Small intestine (tissue), 7 donors: ENCODE data around the gene CLUH. TPM values are rescaled to one million over a fixed set of nuclear protein-coding genes. Genes with fewer than 3 reads are reported as not detected.

Experiments
- DNase-seq, 2 donors: peaks; one replicate each; pipeline versions ENCODE4 v3.0.0 to v3.0.0-alpha.2; 2013
- FAIRE-seq: peaks from 2 replicates; lab custom pipeline; 2012; peaks lifted over from hg19 to GRCh38; lab: Jason Lieb, UNC
- H3K27ac ChIP-seq, 3 donors: one replicate each; pipeline ENCODE4 v1.5.1; 2013; ENCODE audit warnings: low read length in 2 of 3, mild to moderate bottlenecking in 2 of 3, control low read depth in 1 of 3, inconsistent platforms in 1 of 3, low read depth in 1 of 3, moderate library complexity in 1 of 3
- H3K27me3 ChIP-seq, 3 donors: one replicate each; pipeline ENCODE4 v1.6.1; 2013; ENCODE audit warnings: low read length in 3 of 3, inconsistent platforms in 1 of 3; ENCODE audit not compliant: control insufficient read depth in 3 of 3, insufficient read depth in 3 of 3
- H3K36me3 ChIP-seq, 3 donors: one replicate each; pipeline ENCODE4 v1.6.1; 2013; ENCODE audit warnings: low read length in 3 of 3, inconsistent platforms in 1 of 3, low read depth in 1 of 3, mild to moderate bottlenecking in 1 of 3, moderate library complexity in 1 of 3; ENCODE audit not compliant: control insufficient read depth in 3 of 3, insufficient read depth in 2 of 3
- H3K4me1 ChIP-seq, 3 donors: one replicate each; pipeline ENCODE4 v1.6.1; 2013; ENCODE audit warnings: low read length in 2 of 3, inconsistent platforms in 1 of 3, low read depth in 1 of 3, mild to moderate bottlenecking in 1 of 3, moderate library complexity in 1 of 3; ENCODE audit not compliant: control insufficient read depth in 3 of 3, insufficient read depth in 2 of 3
- H3K4me3 ChIP-seq, 3 donors: one replicate each; pipeline ENCODE4 v1.5.1; 2013; ENCODE audit warnings: low read length in 3 of 3, control low read depth in 1 of 3, inconsistent platforms in 1 of 3, low read depth in 1 of 3, mild to moderate bottlenecking in 1 of 3, moderate library complexity in 1 of 3
- H3K9me3 ChIP-seq, 2 donors: one replicate each; pipeline ENCODE4 v1.6.1; 2013; ENCODE audit warnings: low read depth in 1 of 2, low read length in 1 of 2; ENCODE audit not compliant: control insufficient read depth in 2 of 2, insufficient read depth in 1 of 2
- WGBS, 3 donors: extraction: QIAGEN DNeasy Blood & Tissue Kit; methylation state at CpG; one replicate each; pipeline ENCODE4 v1.1.7; 2013; 5-methylcytosine and 5-hydroxymethylcytosine counted together
- polyA plus RNA-seq, 4 donors: library from polyadenylated mRNA; stranded (reverse) in 3 of 4; unstranded in 1 of 4; fragments of 200-250 nt in 3 of 4; fragments of 120-200 nt in 1 of 4; gene quantifications; one replicate each; pipeline versions ENCODE4 v1.2.1 to v1.2.3, GENCODE V29; 2013
- donor health status: healthy with polysubstance abuse.
- donor health status: control.
- donor health status: control.
- donor health status: Bipolar disorder and iron deficiency.
- donor health status: healthy.

CLUH gene
- polyA plus RNA-seq, 4 donors = 46.3 to 93.9 (median 72.9) TPM

GRCh38 chr17:2705888-2706795 is 5.4 kb downstream of the CLUH start:
- Histone ChIP-seq H3K36me3 (peaks cover 3 to 84% (median 12%) of the 10 kb centered on the region in 3 donors), H3K27me3 (no peaks in the 10 kb centered on the region), H3K4me3 (no peak overlapping the region), H3K9me3 (no peaks in the 10 kb centered on the region), H3K27ac (no peak overlapping the region), H3K4me1 (peaks cover 0 to 35% (median 15%) of the 10 kb centered on the region in 3 donors)
- FAIRE-seq (no peak), DNase-seq (no peak)
- WGBS, 3 donors = 71 to 84% (median 73%) methylated on average over 25 of the region's 25 CpGs

DNA sequence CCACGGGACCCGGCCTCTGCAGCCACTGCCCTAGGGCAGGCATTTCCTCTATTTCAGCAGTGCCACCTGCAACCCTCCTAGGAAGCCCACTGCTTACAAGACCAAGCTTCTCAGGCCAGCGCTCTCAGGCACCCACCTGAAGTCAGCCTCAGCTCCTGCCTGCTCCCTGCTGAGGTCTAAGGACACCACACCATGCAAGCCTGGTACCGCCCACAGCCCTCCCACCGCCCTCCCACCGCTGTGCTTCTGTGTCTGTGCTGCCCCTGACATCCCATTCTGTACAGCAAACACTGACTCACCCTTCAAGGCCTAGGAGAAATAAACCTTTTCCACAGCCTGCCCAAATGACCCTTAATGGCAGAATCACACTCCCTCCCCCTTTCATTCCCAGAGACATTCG is 6.3 kb downstream of the CLUH start:
- H3K36me3 ChIP-seq = peaks cover 8 to 93% (median 15%) of the 10 kb centered on the region in 3 donors
- H3K4me3 ChIP-seq = no peak overlapping the region
- no peak for DNase-seq
- WGBS, 3 donors = 81 to 84% (median 81%) methylated on average over 7 of the region's 7 CpGs
- H3K27me3 ChIP-seq = no peaks in the 10 kb centered on the region
- H3K4me1 ChIP-seq = peaks cover 0 to 33% (median 15%) of the 10 kb centered on the region in 3 donors
- H3K9me3 ChIP-seq = no peaks in the 10 kb centered on the region
- no peak overlapping the region for H3K27ac ChIP-seq
- FAIRE-seq = no peak

DNA sequence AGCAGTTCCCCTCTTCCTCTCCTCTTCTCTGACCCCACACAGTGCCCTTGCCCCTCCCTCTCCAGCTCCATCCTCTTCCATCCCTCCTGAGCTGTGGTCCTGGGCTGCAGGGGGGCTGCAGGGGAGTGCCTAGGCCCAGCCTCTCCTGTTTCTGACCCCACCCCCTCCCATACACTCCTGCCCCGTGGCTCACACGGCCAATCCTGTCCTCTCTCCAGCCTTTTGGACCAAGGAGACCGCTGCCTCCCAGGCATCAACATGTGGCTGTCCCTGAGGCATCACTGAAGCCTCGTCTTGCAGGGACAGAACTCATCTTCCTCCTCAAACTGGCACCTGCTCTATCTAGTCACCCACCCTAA is 6.7 kb downstream of the CLUH start:
- DNase-seq (no peak), FAIRE-seq (no peak)
- Histone ChIP-seq H3K4me1 (peaks cover 0 to 29% (median 11%) of the 10 kb centered on the region in 3 donors), H3K36me3 (peaks cover 9 to 95% (median 15%) of the 10 kb centered on the region in 3 donors), H3K4me3 (no peak overlapping the region), H3K9me3 (no peaks in the 10 kb centered on the region), H3K27me3 (no peaks in the 10 kb centered on the region), H3K27ac (no peak overlapping the region)
- 58 to 63% (median 60%) methylated on average over 4 of the region's 4 CpGs for WGBS, 3 donors

DNA sequence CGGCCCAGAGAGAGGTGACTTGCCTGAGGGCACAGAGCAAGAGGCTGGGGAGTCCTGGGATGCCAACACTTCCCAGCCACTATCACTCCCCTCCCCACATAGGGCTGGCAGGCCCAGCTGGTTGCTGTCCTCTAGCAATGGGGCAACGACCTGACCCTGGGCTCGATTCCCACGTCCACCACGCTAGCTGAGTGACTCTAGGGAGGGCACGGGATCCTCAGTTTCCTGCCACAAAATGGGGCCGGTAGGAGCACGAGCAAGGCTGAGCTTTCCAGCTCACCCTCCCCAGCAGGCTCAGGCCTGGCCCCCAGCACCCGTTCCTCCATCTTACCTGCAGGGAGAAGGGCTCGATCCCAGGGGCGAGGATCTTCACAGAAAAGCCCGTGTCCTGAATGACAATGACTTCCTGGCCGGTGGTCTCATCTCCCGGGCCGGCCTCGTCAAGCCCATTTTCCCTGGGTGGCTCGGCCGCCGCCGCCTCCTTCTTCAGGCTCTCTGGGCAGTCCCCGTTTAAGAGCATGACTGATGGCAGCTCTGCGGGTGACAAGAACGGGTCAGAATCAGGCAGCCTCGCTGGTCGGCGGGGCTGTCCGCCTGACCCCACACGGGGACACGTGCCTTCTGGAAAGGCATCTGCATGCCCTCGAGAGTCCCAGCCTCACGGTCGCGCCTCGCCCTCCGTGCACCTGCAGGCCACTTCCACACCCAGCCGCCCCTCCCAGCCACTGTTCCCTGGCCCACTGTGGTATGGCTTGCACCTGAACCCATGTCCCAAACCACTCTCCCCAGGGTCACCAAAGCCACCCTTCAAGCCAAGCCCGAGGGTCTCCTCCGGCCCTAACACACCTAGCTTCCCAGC is 7.3 kb downstream of the CLUH start:
- H3K36me3 ChIP-seq = peaks cover 11 to 94% (median 17%) of the 10 kb centered on the region in 3 donors
- no peak for DNase-seq
- H3K27ac ChIP-seq = no peak overlapping the region
- peaks cover 0 to 23% (median 7%) of the 10 kb centered on the region in 3 donors for H3K4me1 ChIP-seq
- no peaks in the 10 kb centered on the region for H3K27me3 ChIP-seq
- no peak for FAIRE-seq
- 75 to 81% (median 79%) methylated on average over 31 to 38 of the region's 38 CpGs for WGBS, 3 donors
- no peaks in the 10 kb centered on the region for H3K9me3 ChIP-seq
- no peak overlapping the region for H3K4me3 ChIP-seq

- H3K27ac ChIP-seq = no peak overlapping the region
- H3K4me3 ChIP-seq = no peak overlapping the region
- peaks cover 0 to 17% (median 7%) of the 10 kb centered on the region in 3 donors for H3K4me1 ChIP-seq
- no peaks in the 10 kb centered on the region for H3K9me3 ChIP-seq
- no peak for DNase-seq
- FAIRE-seq = no peak
- WGBS, 3 donors = 89 to 94% (median 89%) methylated on average over 16 of the region's 16 CpGs
- H3K27me3 ChIP-seq = no peaks in the 10 kb centered on the region
- H3K36me3 ChIP-seq = peaks cover 12 to 96% (median 19%) of the 10 kb centered on the region in 3 donors
Measured at GRCh38 chr17:2703606-2704005, 8.0 kb downstream of the CLUH start.

DNA sequence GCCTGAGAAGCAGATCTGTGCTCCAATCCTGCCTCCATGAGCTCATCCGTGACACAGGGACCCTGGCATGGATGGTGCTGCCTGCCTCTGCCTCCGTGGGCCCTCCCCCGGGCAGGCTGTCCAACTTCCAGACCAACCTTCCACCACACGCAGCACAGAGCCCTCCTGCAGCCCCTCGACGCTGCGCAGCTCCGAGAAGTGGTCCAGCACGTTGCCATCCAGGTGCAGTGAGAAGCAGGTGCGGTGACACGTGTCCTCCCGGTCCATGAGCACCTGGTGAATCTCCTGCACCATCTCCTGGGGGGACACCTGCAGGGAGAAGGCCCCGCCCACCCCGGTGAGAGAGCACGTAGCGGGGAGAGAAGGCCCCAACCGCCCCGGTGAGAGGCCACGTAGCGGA is 8.4 kb downstream of the CLUH start:
- H3K9me3 ChIP-seq = no peaks in the 10 kb centered on the region
- no peak overlapping the region for H3K27ac ChIP-seq
- H3K27me3 ChIP-seq = no peaks in the 10 kb centered on the region
- DNase-seq = no peak
- H3K36me3 ChIP-seq = peaks cover 14 to 98% (median 19%) of the 10 kb centered on the region in 3 donors
- no peak overlapping the region for H3K4me3 ChIP-seq
- peaks cover 0 to 12% (median 2%) of the 10 kb centered on the region in 3 donors for H3K4me1 ChIP-seq
- no peak for FAIRE-seq
- WGBS, 3 donors = 92 to 95% (median 93%) methylated on average over 20 of the region's 20 CpGs

- H3K36me3 ChIP-seq = peaks cover 18 to 98% (median 19%) of the 10 kb centered on the region in 3 donors
- H3K27me3 ChIP-seq = no peaks in the 10 kb centered on the region
- FAIRE-seq (no peak), DNase-seq (no peak)
- no peak overlapping the region for H3K27ac ChIP-seq
- H3K4me3 ChIP-seq = no peak overlapping the region
- H3K4me1 ChIP-seq = peaks cover 0 to 2% (median 0%) of the 10 kb centered on the region in 3 donors
- 89 to 91% (median 91%) methylated on average over 22 of the region's 22 CpGs for WGBS, 3 donors
- no peaks in the 10 kb centered on the region for H3K9me3 ChIP-seq
Measured at GRCh38 chr17:2701996-2702741, 9.4 kb downstream of the CLUH start.
